H54 (cell line): ENCODE data around the gene RGS14.
"Not testable (repeated sequence)": the region's sequence is repeated elsewhere in the genome, so short reads cannot be mapped to it uniquely, and the experiment has no call there.

Experiments
- DNase-seq: peaks from one replicate; pipeline ENCODE4 v3.0.0; 2011; ENCODE audit warnings: low spot score, mixed read lengths; ENCODE audit not compliant: insufficient read length
- FAIRE-seq: peaks from 3 replicates; lab custom pipeline; 2011; peaks lifted over from hg19 to GRCh38; lab: Jason Lieb, UNC
- POLR2A ChIP-seq: IDR thresholded peaks from 2 replicates; pipeline ENCODE4 v1.6.1; 2011; ENCODE audit warnings: low read depth, mild to moderate bottlenecking, low read length

Gene RGS14

DNA sequence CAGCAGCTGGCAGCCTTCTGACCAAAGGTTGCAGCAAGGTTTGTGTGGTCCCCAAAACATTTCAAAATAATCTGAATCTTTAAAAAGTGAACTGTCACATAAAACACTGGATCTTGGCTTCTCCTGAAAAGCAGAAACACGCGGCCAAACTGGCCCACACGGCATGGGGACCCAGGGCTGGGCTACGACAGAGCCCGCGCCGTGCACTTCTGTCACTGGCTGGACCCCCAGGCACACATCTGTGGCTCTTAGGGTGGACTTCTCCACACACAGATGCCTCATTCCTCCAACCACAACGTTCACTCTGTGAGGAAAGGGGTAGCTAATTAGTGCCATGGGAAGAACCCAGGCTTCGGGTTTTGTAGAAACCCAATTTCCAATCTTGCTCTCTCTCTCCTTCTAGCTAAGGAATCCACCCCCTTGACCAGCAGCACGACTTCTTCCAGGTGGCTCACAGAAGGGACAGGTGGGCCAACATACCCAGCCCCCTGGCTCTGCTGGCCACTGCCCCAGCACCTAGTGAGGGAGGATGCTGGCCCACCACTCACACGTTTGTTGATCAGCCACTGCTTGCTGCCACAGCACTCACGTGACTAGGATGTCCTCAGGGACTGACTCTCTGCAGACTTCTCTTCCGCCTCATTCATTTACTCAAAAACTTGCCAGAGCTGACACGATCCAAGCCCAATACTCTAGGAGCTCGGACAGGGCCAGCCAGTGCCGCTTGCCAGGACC lies 24.1 kb upstream of the RGS14 start:
- FAIRE-seq: no peak

DNA sequence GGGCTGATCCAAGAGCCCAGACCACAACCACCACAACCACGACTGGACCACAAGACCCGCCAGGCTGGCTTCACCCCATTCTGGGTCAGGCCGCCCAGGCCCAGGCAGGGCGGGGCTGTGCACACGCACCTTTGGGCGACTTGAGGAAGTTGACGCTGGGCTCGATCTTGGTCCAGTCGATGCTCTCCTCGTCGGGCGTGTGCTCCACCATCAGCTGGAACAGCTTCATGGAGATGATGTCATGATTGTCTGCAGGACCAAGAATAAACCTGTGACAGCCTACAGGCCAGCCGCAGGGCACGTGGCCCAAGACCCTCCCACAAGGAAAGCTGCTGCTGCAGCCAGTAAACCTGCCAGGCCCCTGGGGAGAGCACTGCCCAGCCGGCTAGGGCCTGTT lies 23.6 kb upstream of the RGS14 start:
- no peak for TF ChIP-seq POLR2A
- no peak for FAIRE-seq
- no peak for DNase-seq

More for the DNA sequence above, 24.1 kb upstream of the RGS14 start:
- no peak for TF ChIP-seq POLR2A
- no peak for DNase-seq

DNA sequence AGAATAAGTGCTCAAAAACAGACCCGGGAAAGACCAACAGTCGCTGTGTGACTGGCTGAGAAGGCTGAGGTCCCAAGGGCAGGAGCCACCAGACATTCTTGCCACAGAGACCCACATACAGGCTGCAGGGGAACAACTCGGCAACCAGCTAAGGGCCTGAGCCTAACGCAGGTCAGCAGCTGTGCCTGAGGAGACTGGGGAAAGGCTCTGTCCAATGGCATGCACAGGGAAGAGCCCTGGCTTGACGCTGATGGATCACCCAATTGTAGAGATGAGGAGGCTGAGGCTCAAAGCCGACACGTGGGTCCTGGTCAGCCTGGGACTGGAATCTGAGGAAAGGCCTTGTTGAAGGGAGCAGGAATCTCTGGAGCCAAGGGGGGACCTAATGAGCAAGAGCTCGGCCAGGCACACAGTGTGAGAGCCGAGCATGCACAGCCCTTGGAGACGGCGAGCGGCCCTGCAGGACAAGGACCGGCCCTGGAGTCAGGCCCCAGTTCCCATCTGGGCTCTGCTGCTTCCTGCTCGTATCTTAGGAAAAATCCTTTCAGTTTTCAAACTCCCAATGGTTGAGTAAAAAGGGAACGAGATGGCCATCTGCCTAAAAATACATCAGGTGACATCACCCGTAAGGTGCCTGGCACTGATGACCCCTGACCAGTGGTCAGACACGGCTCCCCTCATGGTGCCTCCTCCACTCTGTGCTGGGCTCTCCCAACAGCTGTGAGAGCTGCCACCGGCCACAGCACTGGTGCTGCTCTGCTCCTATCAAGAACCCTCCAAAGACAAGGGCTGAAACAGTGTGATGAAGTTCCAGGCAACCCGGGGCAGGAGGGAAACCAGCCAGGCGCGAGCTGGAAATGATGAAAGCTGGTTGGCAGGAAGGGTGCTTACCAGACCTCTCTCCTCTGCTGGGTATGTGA lies 22.7 kb upstream of the RGS14 start:
- DNase-seq (no peak), FAIRE-seq (no peak)
- TF ChIP-seq POLR2A: no peak

DNA sequence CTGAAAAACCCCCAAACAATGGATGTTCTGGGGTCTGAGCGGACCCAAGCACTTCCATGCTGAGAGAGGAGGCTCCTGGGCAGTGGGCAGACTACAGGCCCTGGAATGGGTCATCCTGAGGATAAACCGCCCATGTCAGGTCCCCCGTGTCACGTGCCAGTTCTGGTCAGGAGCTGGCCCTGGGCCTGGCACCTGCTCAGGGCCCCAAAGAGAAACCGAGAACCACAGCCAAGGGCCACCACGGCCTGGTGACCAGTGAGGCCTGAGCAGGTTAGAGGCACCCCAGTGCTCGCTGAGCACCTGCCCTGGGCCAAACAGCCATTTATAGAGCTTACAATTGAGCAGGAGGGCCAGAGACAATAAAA lies 22.0 kb upstream of the RGS14 start:
- TF ChIP-seq POLR2A: no peak
- FAIRE-seq: no peak
- DNase-seq: no peak

DNA sequence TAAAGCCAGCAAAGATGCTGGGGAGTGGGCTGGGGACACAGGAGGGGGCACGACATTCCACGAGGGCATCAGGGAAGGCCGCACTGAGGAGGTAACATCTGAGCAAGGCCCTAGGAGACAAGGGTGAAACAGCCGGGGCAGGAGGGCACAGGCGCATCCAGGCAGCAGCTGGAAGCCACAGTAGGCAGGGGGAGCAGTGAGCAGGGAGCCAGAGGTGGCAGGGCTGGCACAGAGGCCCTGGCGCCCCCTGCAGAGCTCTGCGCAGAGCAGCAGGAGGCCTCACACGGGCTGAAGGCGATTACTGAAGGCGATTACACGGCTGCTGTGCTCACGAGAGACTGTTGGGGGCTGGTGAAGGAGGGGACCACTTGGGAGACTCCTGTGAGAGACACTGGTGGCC lies 21.6 kb upstream of the RGS14 start:
- no peak for TF ChIP-seq POLR2A
- no peak for FAIRE-seq
- DNase-seq: peak; percentile 30

DNA sequence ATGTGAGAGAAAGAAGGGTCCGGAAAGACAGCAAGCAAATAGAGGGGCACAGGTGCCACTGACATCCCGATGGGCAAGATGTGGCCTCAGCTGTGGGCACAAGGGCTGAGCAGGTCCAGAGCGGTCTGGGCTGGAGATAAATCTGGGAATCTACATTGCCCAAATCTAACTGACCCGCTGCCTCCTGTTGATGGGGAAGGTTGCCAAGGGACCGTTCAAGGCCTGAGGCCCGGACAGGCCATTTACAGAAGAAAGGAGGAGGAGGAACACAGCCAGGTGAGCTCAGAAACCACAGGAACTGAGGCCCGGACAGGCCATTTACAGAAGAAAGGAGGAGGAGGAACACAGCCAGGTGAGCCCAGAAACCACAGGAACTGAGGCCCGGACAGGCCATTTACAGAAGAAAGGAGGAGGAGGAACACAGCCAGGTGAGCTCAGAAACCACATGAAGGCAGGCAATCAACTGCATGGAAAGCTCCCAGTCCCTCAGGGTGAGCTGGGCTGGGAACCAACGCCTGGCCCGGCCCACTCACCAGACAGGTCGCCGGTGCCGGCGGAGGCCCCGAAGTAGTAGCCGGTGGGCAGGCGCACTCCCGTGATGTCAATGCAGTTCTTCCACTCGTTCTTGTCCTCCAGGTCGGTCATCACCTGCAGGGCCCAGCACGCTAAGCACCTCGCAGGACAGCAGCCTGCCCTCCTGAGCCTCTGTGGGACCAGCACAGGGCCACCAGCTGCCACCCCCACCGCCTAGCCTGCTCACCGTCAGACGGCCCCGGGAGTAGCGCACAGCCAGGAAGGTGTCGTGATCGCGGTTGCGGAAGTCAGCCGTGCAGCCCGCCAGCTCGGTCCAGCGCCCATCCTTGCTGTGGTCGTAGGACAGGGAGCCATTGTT lies 20.9 kb upstream of the RGS14 start:
- no peak for FAIRE-seq
- no peak for DNase-seq
- TF ChIP-seq POLR2A: no peak

DNA sequence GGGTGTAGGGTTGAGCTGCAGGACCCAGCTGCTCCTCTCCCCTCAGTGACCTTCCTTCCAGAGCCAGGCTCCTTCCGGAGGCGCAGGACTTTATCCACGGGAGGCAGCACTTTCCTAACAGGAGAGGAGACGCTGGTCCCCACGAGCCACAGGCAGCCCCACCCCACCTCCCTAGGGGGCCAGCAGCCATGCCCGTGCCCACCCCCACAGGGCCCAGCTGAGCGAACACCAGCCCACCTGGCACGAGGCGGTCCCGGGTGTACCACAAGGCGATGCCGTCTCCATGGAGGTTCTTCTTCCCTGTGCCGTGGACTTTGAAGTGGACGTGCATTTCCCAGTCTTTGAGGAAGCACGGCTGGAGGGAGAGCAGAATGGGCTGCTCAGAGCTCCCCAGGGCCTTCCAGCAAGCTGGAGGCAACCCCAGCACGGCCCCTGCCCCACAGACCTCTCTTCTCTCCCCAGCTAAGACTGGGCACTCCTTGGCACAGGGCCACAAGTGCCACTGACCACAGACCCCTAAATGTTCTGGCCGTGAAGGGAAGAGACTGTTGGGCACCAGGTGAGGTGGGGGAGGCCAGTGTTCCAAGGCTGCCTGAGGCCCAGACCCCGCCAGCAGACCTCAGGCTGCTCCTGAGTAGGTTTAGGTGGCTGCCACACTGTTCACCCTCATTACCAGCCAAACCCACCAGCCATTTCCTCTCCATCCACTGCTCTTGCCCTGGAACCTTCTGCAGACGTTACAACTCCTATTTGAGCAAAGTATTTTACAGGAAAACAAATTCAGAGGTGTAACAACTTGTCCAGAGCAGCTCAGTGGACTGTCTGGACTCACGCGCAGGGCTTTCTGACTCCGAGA lies 19.2 kb upstream of the RGS14 start:
- DNase-seq (no peak), FAIRE-seq (no peak)
- TF ChIP-seq POLR2A: no peak

DNA sequence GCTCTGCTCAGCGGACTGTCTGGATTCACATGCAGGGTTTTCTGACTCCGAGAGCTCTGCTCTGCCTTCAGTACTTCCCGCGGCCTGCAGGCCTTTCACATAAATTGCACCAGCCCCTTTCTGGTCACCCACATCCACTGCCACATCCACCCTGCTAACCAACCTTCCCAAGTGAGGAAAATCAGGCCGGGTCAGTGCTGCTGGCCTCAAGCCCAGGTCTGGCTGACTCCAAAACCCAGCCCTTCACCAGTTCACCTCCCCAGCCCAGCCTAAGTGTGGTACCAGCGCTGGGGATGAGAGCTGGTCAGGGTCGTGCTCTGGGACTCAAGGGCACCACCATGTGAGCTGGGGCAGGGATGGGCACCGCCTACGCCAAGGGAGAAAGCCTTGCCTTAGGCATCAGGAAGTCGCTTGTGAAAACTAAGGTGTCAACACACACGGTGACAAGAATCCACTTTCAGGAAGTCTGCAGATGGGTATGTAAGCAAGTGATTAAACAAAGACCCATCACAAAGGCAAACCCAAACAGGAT lies 18.6 kb upstream of the RGS14 start:
- no peak for FAIRE-seq
- no peak for DNase-seq
- no peak for TF ChIP-seq POLR2A

DNA sequence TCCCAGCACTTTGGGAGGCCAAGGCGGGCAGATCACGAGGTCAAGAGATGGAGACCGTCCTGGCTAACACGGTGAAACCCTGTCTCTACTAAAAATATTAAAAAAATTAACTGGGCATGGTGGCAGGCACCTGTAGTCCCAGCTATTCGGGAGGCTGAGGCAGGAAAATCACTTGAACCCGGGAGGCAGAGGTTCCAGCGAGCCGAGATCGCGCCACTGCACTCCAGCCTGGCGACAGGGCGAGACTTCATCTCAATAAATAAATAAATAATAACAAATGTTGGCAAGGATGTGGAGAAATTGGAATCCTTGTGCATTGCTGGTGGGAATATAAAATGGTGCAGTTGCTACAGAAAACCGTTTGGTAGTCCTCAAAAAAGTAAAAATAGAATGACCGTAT lies 14.7 kb upstream of the RGS14 start:
- FAIRE-seq, DNase-seq: not testable (repeated sequence)

DNA sequence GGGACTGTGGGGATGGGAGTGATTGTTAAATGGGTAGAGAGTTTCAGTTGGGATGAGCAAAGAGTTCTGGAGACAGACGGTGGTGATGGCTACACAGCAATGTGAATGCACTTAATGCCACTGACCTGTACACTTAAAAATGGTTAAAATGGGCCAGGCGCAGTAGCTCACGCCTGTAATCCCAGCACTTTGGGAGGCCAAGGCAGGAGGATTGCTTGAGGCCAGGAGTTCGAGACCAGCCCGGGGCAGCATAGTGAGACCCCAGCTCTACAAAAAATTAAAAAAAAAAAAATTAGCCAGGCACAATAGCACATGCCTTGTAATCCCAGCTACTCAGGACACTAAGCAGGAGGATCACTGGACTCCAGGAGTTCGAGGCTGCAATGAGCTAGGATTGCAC lies 13.9 kb upstream of the RGS14 start:
- FAIRE-seq: no peak
- no peak for TF ChIP-seq POLR2A
- DNase-seq: no peak

DNA sequence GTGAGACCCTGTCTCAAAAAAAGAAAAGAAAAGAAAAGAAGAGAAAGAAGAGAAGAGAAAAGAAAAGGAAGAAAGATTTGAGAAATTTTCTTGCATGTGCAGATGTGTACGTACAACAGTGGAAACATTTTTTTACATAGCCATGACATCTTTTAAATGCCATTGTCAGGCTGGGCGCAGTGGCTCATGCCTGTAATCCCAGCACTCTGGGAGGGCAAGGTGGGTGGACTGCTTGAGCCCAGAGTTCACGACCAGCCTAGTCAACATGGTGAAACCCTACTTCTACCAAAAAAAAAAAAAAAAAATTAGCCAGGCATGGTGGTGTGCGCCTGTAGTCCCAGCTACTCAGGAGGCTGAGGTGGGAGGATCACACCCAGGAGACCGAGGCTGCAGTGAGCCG lies 12.8 kb upstream of the RGS14 start:
- TF ChIP-seq POLR2A: no peak
- DNase-seq (no peak), FAIRE-seq (no peak)

DNA sequence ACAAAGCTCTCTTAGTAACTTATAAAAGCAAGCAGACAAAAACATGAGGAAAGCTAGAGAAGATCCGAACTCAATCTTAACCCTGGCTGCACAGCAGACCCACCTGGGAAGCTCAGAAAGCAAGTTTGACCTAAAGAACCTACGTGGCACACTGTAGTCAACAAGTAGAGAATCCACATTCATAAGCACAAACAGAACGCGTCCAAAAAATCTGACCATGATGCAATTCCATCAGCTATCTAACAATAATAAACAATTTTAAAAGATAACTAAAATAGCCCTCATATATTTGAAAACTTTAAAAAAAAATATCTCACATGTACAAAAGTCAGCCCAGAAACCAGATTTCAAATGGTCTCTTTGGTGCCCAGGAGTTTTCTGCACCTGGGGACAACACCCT lies 10.9 kb upstream of the RGS14 start:
- DNase-seq (no peak), FAIRE-seq (no peak)

DNA sequence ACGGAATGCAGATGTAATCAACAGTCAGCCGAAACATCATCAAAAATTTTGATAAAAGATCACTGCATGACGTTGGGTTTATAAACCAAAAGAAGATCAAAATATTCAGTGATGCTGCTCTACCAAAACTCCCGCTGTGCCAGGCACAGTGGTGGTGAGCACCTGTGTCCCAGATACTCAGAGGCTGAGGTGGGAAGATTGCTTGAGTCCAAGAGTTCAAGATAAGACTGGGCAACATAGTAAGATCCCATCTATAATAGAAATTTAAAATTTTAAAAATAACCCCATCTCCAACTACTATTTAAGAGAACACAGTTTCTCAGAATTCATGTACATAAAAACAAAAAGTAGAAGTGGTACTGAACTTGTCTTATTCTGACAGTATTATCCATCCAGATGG lies 10.0 kb upstream of the RGS14 start:
- FAIRE-seq: no peak
- DNase-seq: no peak
- no peak for TF ChIP-seq POLR2A

More for the DNA sequence above, 10.9 kb upstream of the RGS14 start:
- TF ChIP-seq POLR2A: no peak
